ENCODE results near the gene MARCO. TPM values are rescaled to one million over a fixed set of nuclear protein-coding genes. Genes with fewer than 3 reads are reported as not detected.
A peak's percentile ranks its signal among the peaks of the same experiment; 100 is the strongest.

The MARCO gene
- total and polyA plus RNA-seq, 4 donors: 20.3 to 833 (median 163) TPM

DNA sequence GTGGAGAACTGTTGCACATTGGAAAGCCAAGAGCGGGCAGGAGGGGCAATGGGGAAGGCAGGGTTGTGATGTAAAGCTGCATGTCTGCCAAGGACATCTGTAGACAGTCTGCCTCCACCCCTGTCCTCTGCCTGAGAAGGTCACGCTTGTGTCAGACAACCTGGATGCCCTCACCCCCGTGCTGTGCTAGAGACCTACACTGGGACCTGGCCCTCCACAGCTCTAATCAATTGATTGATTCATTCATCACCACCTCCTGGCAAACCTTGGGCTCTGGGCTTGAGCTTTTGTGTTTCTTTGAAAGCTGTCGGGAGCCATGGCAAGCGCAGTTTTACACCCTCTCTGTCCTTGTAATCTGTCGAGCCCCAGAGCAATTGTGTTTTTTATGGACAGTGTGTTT, 41.1 kb downstream of the MARCO start:
- no peaks in the 10 kb centered on the region for H3K9me3 ChIP-seq (ENCODE audit: control insufficient read depth in 4 of 4, insufficient read depth in 3 of 4, low read length in 3 of 4)
- no peak overlapping the region for H3K4me3 ChIP-seq

DNA sequence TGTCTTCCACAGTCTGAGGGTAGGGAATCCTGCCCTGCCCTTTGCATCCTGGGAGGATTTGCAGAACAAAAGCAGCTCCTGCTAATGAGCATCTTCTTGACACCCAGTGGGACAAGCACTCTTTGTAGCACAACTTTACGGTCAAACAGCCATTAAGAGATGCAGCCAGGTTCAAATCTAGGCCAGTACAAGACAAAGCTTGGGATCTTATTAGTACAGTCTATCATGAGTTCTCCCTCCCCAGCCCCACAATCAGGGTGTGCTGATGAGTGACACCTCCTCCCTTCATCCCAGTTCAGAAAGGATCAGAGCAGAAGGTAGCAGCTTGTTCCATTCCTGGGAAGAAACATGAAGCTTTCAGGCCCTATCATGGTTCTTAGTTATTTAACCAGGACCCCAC, 41.9 kb downstream of the MARCO start:
- no peaks in the 10 kb centered on the region for H3K9me3 ChIP-seq (ENCODE audit: control insufficient read depth in 4 of 4, insufficient read depth in 3 of 4, low read length in 3 of 4)
- H3K9ac ChIP-seq (ENCODE audit: insufficient read depth in 1 of 2, low read length in 2 of 2): no peak overlapping the region
- H3K4me3 ChIP-seq: no peak overlapping the region
- DNase-seq (no peak), ATAC-seq (ENCODE audit: insufficient read depth, low FRiP score) (no peak)
- 78 to 95% methylated on average over 1 of the region's 1 CpG for WGBS, 2 donors
- no peaks in the 10 kb centered on the region for H3K4me1 ChIP-seq (ENCODE audit: control insufficient read depth in 5 of 5, insufficient read depth in 5 of 5, low read length in 5 of 5)
- TF ChIP-seq, protein P1, sequence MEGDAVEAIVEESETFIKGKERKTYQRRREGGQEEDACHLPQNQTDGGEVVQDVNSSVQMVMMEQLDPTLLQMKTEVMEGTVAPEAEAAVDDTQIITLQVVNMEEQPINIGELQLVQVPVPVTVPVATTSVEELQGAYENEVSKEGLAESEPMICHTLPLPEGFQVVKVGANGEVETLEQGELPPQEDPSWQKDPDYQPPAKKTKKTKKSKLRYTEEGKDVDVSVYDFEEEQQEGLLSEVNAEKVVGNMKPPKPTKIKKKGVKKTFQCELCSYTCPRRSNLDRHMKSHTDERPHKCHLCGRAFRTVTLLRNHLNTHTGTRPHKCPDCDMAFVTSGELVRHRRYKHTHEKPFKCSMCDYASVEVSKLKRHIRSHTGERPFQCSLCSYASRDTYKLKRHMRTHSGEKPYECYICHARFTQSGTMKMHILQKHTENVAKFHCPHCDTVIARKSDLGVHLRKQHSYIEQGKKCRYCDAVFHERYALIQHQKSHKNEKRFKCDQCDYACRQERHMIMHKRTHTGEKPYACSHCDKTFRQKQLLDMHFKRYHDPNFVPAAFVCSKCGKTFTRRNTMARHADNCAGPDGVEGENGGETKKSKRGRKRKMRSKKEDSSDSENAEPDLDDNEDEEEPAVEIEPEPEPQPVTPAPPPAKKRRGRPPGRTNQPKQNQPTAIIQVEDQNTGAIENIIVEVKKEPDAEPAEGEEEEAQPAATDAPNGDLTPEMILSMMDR (IDR thresholded peaks at IDR 0.05; ENCODE audit: control extremely low read depth, extremely low read depth): no peak
- peaks cover 0 to 3% (median 0%) of the 10 kb centered on the region in 3 donors for H3K27me3 ChIP-seq (ENCODE audit: control insufficient read depth in 3 of 3, insufficient read depth in 3 of 3, low read length in 2 of 3)
- H3K27ac ChIP-seq (ENCODE audit: low read depth in 1 of 2, low read length in 1 of 2): no peak overlapping the region
- H3K36me3 ChIP-seq (ENCODE audit: control insufficient read depth in 4 of 4, insufficient read depth in 4 of 4, low read length in 4 of 4): no peaks in the 10 kb centered on the region

More for the DNA sequence above, 41.1 kb downstream of the MARCO start:
- H3K9ac ChIP-seq (ENCODE audit: insufficient read depth in 1 of 2, low read length in 2 of 2): no peak overlapping the region
- TF ChIP-seq, protein P1 (IDR thresholded peaks at IDR 0.05; ENCODE audit: control extremely low read depth, extremely low read depth): no peak
- WGBS, 2 donors: 79 to 81% methylated on average over 6 of the region's 6 CpGs
- no peaks in the 10 kb centered on the region for H3K36me3 ChIP-seq (ENCODE audit: control insufficient read depth in 4 of 4, insufficient read depth in 4 of 4, low read length in 4 of 4)
- H3K4me1 ChIP-seq (ENCODE audit: control insufficient read depth in 5 of 5, insufficient read depth in 5 of 5, low read length in 5 of 5): no peaks in the 10 kb centered on the region
- ATAC-seq (ENCODE audit: insufficient read depth, low FRiP score) (no peak), DNase-seq (no peak)
- H3K27ac ChIP-seq (ENCODE audit: low read depth in 1 of 2, low read length in 1 of 2): no peak overlapping the region
- H3K27me3 ChIP-seq (ENCODE audit: control insufficient read depth in 3 of 3, insufficient read depth in 3 of 3, low read length in 2 of 3): peaks cover 0 to 3% (median 0%) of the 10 kb centered on the region in 3 donors

DNA sequence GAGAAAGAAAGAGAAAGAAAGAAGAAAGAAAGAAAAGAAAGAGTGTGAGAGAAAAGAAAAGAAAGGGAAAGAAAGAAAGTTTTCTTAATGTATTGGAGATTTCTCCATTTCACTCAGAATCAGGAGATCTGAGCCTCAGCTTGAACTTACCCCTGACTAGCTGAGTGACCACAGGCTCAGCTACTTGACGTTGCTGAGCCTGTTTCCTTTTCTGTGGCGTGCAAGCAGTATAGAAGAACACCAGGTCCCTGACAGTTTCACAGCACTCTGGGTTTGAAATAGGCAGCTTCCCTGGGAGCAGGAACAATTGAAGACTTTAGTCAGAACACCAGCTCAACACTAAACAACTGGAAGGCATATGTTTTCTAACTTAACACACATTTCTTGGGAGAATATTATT, 44.7 kb downstream of the MARCO start:
- 16 to 22% methylated on average over 2 of the region's 2 CpGs for WGBS, 2 donors
- no peak for ATAC-seq (ENCODE audit: insufficient read depth, low FRiP score)
- TF ChIP-seq, protein P1 (IDR thresholded peaks at IDR 0.05; ENCODE audit: control extremely low read depth, extremely low read depth): no peak
- Histone ChIP-seq H3K9me3 (ENCODE audit: control insufficient read depth in 4 of 4, insufficient read depth in 3 of 4, low read length in 3 of 4) (no peaks in the 10 kb centered on the region), H3K4me3 (no peak overlapping the region), H3K36me3 (ENCODE audit: control insufficient read depth in 4 of 4, insufficient read depth in 4 of 4, low read length in 4 of 4) (no peaks in the 10 kb centered on the region), H3K9ac (ENCODE audit: insufficient read depth in 1 of 2, low read length in 2 of 2) (no peak overlapping the region), H3K4me1 (ENCODE audit: control insufficient read depth in 5 of 5, insufficient read depth in 5 of 5, low read length in 5 of 5) (no peaks in the 10 kb centered on the region), H3K27ac (ENCODE audit: low read depth in 1 of 2, low read length in 1 of 2) (no peak overlapping the region), H3K27me3 (ENCODE audit: control insufficient read depth in 3 of 3, insufficient read depth in 3 of 3, low read length in 2 of 3) (no peaks in the 10 kb centered on the region)
- DNase-seq: peak in 2 of 3 donors; percentile 6 to 14

DNA sequence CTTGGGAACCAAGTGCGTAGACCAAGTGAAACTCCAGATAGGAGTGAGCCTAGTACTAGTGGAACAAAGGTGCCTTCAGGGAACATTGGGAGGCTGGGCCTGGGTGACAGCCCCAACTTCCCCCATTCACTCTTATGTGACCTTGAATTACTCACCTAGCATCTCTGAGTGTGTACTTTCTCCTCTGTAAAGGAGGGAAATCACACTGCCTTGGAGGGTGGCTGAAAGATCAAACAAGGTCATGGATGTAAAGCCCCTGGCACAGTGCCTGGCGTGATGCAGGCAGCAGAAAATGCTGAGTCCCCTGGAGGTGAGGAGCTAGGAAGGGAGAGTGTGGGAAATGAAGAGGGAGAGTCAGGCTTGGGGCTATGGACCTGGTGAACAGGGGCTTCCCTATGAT, 45.9 kb downstream of the MARCO start:
- ATAC-seq (ENCODE audit: insufficient read depth, low FRiP score): no peak

More for the DNA sequence above, 45.9 kb downstream of the MARCO start:
- Histone ChIP-seq H3K4me1 (ENCODE audit: control insufficient read depth in 5 of 5, insufficient read depth in 5 of 5, low read length in 5 of 5) (no peaks in the 10 kb centered on the region), H3K4me3 (no peak overlapping the region), H3K27me3 (ENCODE audit: control insufficient read depth in 3 of 3, insufficient read depth in 3 of 3, low read length in 2 of 3) (no peaks in the 10 kb centered on the region), H3K36me3 (ENCODE audit: control insufficient read depth in 4 of 4, insufficient read depth in 4 of 4, low read length in 4 of 4) (no peaks in the 10 kb centered on the region), H3K9ac (ENCODE audit: insufficient read depth in 1 of 2, low read length in 2 of 2) (no peak overlapping the region), H3K27ac (ENCODE audit: low read depth in 1 of 2, low read length in 1 of 2) (no peak overlapping the region), H3K9me3 (ENCODE audit: control insufficient read depth in 4 of 4, insufficient read depth in 3 of 4, low read length in 3 of 4) (no peaks in the 10 kb centered on the region)
- DNase-seq: peak in 2 of 3 donors; percentile 25 to 37
- TF ChIP-seq, protein P1 (IDR thresholded peaks at IDR 0.05; ENCODE audit: control extremely low read depth, extremely low read depth): no peak
- WGBS, 2 donors: 81 to 89% methylated on average over 2 of the region's 2 CpGs

All from lung (tissue), 12 donors.